ENCODE results near the gene PCDH7. TPM values are rescaled to one million over a fixed set of nuclear protein-coding genes. Genes with fewer than 3 reads are reported as not detected.

Gene PCDH7
- total RNA-seq (10.2 TPM), polyA plus RNA-seq (ENCODE audit: insufficient read depth, low read depth, low replicate concordance) (1.4 TPM)
- long read RNA-seq, donor 1, full-length matches to known transcripts: 10 of 15 reads
- long read RNA-seq, donor 1, partial matches to known transcripts: 5 of 15 reads
- long read RNA-seq, donor 1, other reads (novel, unspliced or antisense): 0 of 15 reads
- long read RNA-seq, donor 2, full-length matches to known transcripts: 4 of 4 reads
- long read RNA-seq, donor 2, partial matches to known transcripts: 0 of 4 reads
- long read RNA-seq, donor 2, other reads (novel, unspliced or antisense): 0 of 4 reads
- long read RNA-seq, donor 3, full-length matches to known transcripts: 4 of 4 reads
- long read RNA-seq, donor 3, partial matches to known transcripts: 0 of 4 reads
- long read RNA-seq, donor 3, other reads (novel, unspliced or antisense): 0 of 4 reads
- long read RNA-seq, donor 4, full-length matches to known transcripts: 2 of 2 reads
- long read RNA-seq, donor 4, partial matches to known transcripts: 0 of 2 reads
- long read RNA-seq, donor 4, other reads (novel, unspliced or antisense): 0 of 2 reads
- long read RNA-seq, donor 5: 0 reads
- long read RNA-seq, donor 6, full-length matches to known transcripts: 5 of 5 reads
- long read RNA-seq, donor 6, partial matches to known transcripts: 0 of 5 reads
- long read RNA-seq, donor 6, other reads (novel, unspliced or antisense): 0 of 5 reads
- long read RNA-seq, donor 7, full-length matches to known transcripts: 8 of 9 reads
- long read RNA-seq, donor 7, partial matches to known transcripts: 0 of 9 reads
- long read RNA-seq, donor 7, other reads (novel, unspliced or antisense): 1 of 9 reads
- long read RNA-seq, donor 8, full-length matches to known transcripts: 4 of 4 reads
- long read RNA-seq, donor 8, partial matches to known transcripts: 0 of 4 reads
- long read RNA-seq, donor 8, other reads (novel, unspliced or antisense): 0 of 4 reads
- long read RNA-seq, donor 9, full-length matches to known transcripts: 3 of 3 reads
- long read RNA-seq, donor 9, partial matches to known transcripts: 0 of 3 reads
- long read RNA-seq, donor 9, other reads (novel, unspliced or antisense): 0 of 3 reads
- long read RNA-seq, donor 10, full-length matches to known transcripts: 5 of 10 reads
- long read RNA-seq, donor 10, partial matches to known transcripts: 5 of 10 reads
- long read RNA-seq, donor 10, other reads (novel, unspliced or antisense): 0 of 10 reads

DNA sequence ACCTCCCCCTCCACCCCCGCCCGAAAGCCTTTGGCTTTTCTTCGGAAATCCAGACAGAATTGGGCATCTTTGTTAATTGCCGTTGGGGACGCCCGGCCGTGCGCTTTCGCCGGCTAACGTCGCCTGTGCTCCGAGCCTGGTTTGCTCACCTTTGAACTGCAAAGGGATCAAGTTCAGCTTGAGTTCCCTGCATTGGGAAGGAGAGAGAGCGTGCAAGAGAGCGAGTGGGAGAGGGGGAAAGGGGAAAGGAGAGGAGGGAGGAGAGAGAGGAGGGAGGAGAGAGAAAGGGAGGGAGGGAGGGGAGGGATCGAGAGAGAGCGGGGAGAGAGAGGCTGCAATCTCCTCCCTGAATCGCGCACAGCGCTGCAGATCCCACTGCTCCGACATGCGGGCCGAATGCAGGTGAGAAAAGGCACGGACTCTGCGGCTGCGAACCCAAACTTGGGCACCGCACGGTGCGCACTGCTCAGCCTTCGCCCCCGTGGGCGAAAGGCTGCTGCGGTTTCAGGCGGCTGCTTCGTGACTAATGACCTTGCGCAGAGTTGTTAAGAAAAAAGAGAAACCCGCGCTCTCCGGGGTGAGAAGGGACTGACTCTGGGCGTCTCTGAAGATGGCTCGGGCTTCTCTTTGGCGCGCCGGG is at the start of gene PCDH7:
Gene PCDH7 (plus strand): TSS at position 349 of the 640 bp plus-strand sequence. CDS start 1,054 bp downstream, outside the sequence.
- Histone ChIP-seq H3K27ac (ENCODE audit: low read depth in 2 of 2, low read length in 2 of 2) (no peak within 1 kb of the TSS), H3K36me3 (ENCODE audit: control insufficient read depth in 2 of 3, insufficient read depth in 3 of 3, low read length in 3 of 3) (no peaks in the 10 kb centered on the region), H3K4me1 (ENCODE audit: control insufficient read depth in 2 of 3, insufficient read depth in 2 of 3, low read depth in 1 of 3, low read length in 3 of 3) (peaks cover 2 to 23% (median 6%) of the 10 kb centered on the region in 3 donors), H3K9ac (ENCODE audit: low read length in 3 of 3) (peak within 1 kb of the TSS in 2 of 3 donors; percentile 35 to 62), H3K9me3 (ENCODE audit: control insufficient read depth in 2 of 3, insufficient read depth in 1 of 3, low read length in 3 of 3) (no peaks in the 10 kb centered on the region), H3K4me3 (ENCODE audit: low read length in 3 of 3) (peak within 1 kb of the TSS; percentile 64 to 81 (median 68)), H3K27me3 (ENCODE audit: control insufficient read depth, insufficient read depth, low read length) (peaks cover 7% of the 10 kb centered on the region)
- no peak for TF ChIP-seq CTCF (IDR thresholded peaks at IDR 0.05; ENCODE audit: borderline replicate concordance, extremely low read depth, insufficient read depth)
- intact Hi-C loops (cut with DNase I): no loop called here
- DNase-seq (peak in 3 of 5 donors; percentile 60 to 81 (median 74)), FAIRE-seq (no peak)

DNA sequence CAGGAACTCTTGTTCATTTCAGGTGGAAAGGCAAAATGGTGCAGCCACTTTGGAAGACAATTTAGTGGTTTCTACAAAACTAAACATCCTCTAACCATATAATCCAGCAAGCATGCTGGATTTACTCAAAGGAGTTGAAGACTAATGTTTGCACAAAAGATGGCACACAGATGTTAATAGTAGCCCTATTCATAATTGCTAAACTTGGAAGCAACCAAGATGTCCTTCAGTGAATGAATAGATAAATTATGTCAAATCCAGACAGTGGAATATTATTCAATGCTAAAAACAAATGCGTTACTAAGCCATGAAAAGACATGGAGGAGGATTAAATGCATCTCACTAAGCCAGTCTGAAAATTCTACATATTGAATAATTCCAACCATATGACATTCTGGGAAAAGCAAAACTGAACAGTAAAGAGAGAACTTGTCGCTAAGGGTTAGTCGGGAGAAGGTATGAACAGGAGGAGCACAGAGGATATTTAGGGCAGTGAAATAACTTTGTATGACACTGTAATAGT is 48.2 kb upstream of the PCDH7 start:
- Histone ChIP-seq H3K4me3 (ENCODE audit: low read length in 3 of 3) (no peak overlapping the region), H3K27me3 (ENCODE audit: control insufficient read depth, insufficient read depth, low read length) (no peaks in the 10 kb centered on the region), H3K9ac (ENCODE audit: low read length in 3 of 3) (no peak overlapping the region), H3K36me3 (ENCODE audit: control insufficient read depth in 2 of 3, insufficient read depth in 3 of 3, low read length in 3 of 3) (no peaks in the 10 kb centered on the region), H3K9me3 (ENCODE audit: control insufficient read depth in 2 of 3, insufficient read depth in 1 of 3, low read length in 3 of 3) (no peaks in the 10 kb centered on the region), H3K27ac (ENCODE audit: low read depth in 2 of 2, low read length in 2 of 2) (no peak overlapping the region), H3K4me1 (ENCODE audit: control insufficient read depth in 2 of 3, insufficient read depth in 2 of 3, low read depth in 1 of 3, low read length in 3 of 3) (no peaks in the 10 kb centered on the region)
- no peak for TF ChIP-seq CTCF (IDR thresholded peaks at IDR 0.05; ENCODE audit: borderline replicate concordance, extremely low read depth, insufficient read depth)
- FAIRE-seq (no peak), DNase-seq (no peak)
- intact Hi-C loops (cut with DNase I): no loop called here

DNA sequence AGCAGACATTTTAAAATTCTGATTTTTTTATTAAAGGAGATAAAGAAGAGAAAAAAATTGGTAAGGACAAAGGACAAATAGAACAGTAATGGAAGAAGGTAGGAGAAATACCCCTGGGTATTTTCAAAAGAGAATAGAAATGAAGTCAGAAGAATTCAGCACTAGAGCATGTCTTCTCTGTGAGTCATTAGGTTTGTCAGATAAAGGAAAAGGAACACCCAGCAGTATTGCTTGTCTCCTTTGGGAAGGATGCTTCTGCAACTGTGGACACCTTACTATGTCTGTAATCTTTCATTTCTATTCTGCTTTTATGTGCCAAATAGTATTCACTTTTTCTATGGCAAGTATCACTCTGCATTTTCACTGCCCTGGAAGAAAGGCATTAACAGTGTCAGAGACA is 24.0 kb upstream of the PCDH7 start:
- Histone ChIP-seq H3K27ac (ENCODE audit: low read depth in 2 of 2, low read length in 2 of 2) (no peak overlapping the region), H3K27me3 (ENCODE audit: control insufficient read depth, insufficient read depth, low read length) (no peaks in the 10 kb centered on the region), H3K9ac (ENCODE audit: low read length in 3 of 3) (no peak overlapping the region), H3K36me3 (ENCODE audit: control insufficient read depth in 2 of 3, insufficient read depth in 3 of 3, low read length in 3 of 3) (no peaks in the 10 kb centered on the region), H3K4me1 (ENCODE audit: control insufficient read depth in 2 of 3, insufficient read depth in 2 of 3, low read depth in 1 of 3, low read length in 3 of 3) (no peaks in the 10 kb centered on the region), H3K4me3 (ENCODE audit: low read length in 3 of 3) (no peak overlapping the region), H3K9me3 (ENCODE audit: control insufficient read depth in 2 of 3, insufficient read depth in 1 of 3, low read length in 3 of 3) (no peaks in the 10 kb centered on the region)
- TF ChIP-seq CTCF (IDR thresholded peaks at IDR 0.05; ENCODE audit: borderline replicate concordance, extremely low read depth, insufficient read depth): no peak
- intact Hi-C loops (cut with DNase I): no loop called here
- DNase-seq (no peak), FAIRE-seq (no peak)

Data from kidney (tissue), 22 donors.